K562 (cell line): ENCODE data around the gene ZNF362. TPM values are rescaled to one million over a fixed set of nuclear protein-coding genes. Genes with fewer than 3 reads are reported as not detected.
A peak's percentile ranks its signal among the peaks of the same experiment; 100 is the strongest.

Experiments used
- BCOR ChIP-seq: fragments of 450-650 bp; IDR thresholded peaks from 2 replicates; pipeline ENCODE4 v1.6.1; 2016
- BRD4 ChIP-seq: fragments of 200-600 bp; sonication (generic); IDR thresholded peaks from 2 replicates; pipeline ENCODE4 v1.6.1; 2017; ENCODE audit warnings: inconsistent platforms
- EHMT2 ChIP-seq: fragments of 450-650 bp; IDR thresholded peaks from 2 replicates; pipeline ENCODE4 v1.6.1; 2018; ENCODE audit warnings: antibody characterized with exemption
- FOSL1 ChIP-seq: fragments of 200-800 bp; sonication (Bioruptor generic); conservative IDR thresholded peaks from 2 replicates; pipeline ENCODE4 v1.6.1; 2016; ENCODE audit warnings: missing genetic modification characterization, missing compliant biosample characterization
- HDGF ChIP-seq: fragments of 450-650 bp; IDR thresholded peaks from 2 replicates; pipeline ENCODE4 v1.6.1; 2016
- HMBOX1 ChIP-seq: sonication (generic); IDR thresholded peaks from 2 replicates; pipeline ENCODE4 v1.6.1; 2016
- HMGXB4 ChIP-seq: sonication (generic); formaldehyde crosslinking; IDR thresholded peaks from 2 replicates; pipeline ENCODE4 v1.8.1; 2023; ENCODE audit warnings: mild to moderate bottlenecking, missing genetic modification reagents
- KLF13 ChIP-seq: fragments of 450-650 bp; IDR thresholded peaks from 2 replicates; pipeline ENCODE4 v1.6.1; 2016; ENCODE audit warnings: missing genetic modification characterization, low read depth, mild to moderate bottlenecking, missing compliant biosample characterization, moderate library complexity, borderline replicate concordance
- LCOR ChIP-seq: sonication (generic); formaldehyde crosslinking; IDR thresholded peaks from 2 replicates; pipeline ENCODE4 v1.8.0; 2022; ENCODE audit warnings: mild to moderate bottlenecking, missing genetic modification reagents
- MED1 ChIP-seq: sonication (generic); formaldehyde crosslinking; IDR thresholded peaks from 2 replicates; pipeline ENCODE4 v1.8.1; 2023; ENCODE audit warnings: missing genetic modification reagents, borderline replicate concordance
- POLR2H ChIP-seq: IDR thresholded peaks from 2 replicates; pipeline ENCODE4 v1.6.1; 2016; ENCODE audit warnings: missing genetic modification characterization, low read depth, mild to moderate bottlenecking, control low read depth, missing compliant biosample characterization, moderate library complexity
- SIN3B ChIP-seq: fragments of 450-650 bp; IDR thresholded peaks from 2 replicates; pipeline ENCODE4 v1.6.1; 2017; ENCODE audit warnings: low read depth, mild to moderate bottlenecking, moderate library complexity
- TAF7 ChIP-seq: fragments of 450-650 bp; IDR thresholded peaks from 2 replicates; pipeline ENCODE4 v1.6.1; 2016; ENCODE audit warnings: missing genetic modification characterization, missing compliant biosample characterization
- TBL1XR1 ChIP-seq, 2 experiments: IDR thresholded peaks; 2 replicates each; pipeline ENCODE4 v1.6.1; 2012; ENCODE audit warnings: improper control_type of control experiment in 2 of 2, low read length in 2 of 2, mild to moderate bottlenecking in 1 of 2
- TGIF2 ChIP-seq: sonication (generic); formaldehyde crosslinking; IDR thresholded peaks from 2 replicates; pipeline ENCODE4 v1.8.1; 2022; ENCODE audit warnings: mild to moderate bottlenecking, missing genetic modification reagents, moderate library complexity
- ZNF830 ChIP-seq: fragments of 250-450 bp; sonication (Bioruptor Pico); IDR thresholded peaks from 2 replicates; pipeline ENCODE4 v1.5.0; 2021; ENCODE audit warnings: mild to moderate bottlenecking
- polyA plus RNA-seq, 8 experiments: library from polyadenylated mRNA; depleted of rRNA in 4 of 8; stranded (reverse) in 5 of 8; unstranded in 3 of 8; fragments of >200 nt; fragmentation: Nextera tagmentation in 2 of 8; fragmentation: Illumina TruSeq in 1 of 8; extraction: Ambion mirVana in 2 of 8; extraction: Trizol in 1 of 8; gene quantifications; 2 replicates each; pipeline versions ENCODE4 v1.2.1 to v1.2.3, GENCODE V29; 2011 to 2014; ENCODE audit warnings: inconsistent platforms in 1 of 8, missing spikeins in 1 of 8
- total RNA-seq, 7 experiments: library from RNA; depleted of rRNA in 6 of 7; stranded (reverse); fragments of >200 nt in 6 of 7; fragmentation: Illumina TruSeq in 2 of 7; extraction: Trizol in 2 of 7; gene quantifications; 2 replicates each; pipeline versions ENCODE4 v1.2.1 to v1.2.3, GENCODE V29; 2011 to 2021; ENCODE audit warnings: low replicate concordance in 1 of 7
- TF ChIP-seq, protein P1 (sequence below): fragments of 250-450 bp; sonication (Bioruptor Pico); IDR thresholded peaks from 2 replicates; pipeline ENCODE4 v1.8.0; 2021; ENCODE audit warnings: mild to moderate bottlenecking, moderate library complexity
- TF ChIP-seq, protein P2 (sequence below), 2 experiments: fragments of 450-650 bp in 1 of 2; IDR thresholded peaks; 2 replicates each; pipeline ENCODE4 v1.6.1; 2011 to 2017; ENCODE audit warnings: low read depth in 2 of 2, antibody characterized with exemption in 1 of 2, borderline replicate concordance in 1 of 2, low read length in 1 of 2, mild to moderate bottlenecking in 1 of 2, mixed read lengths in 1 of 2; ENCODE audit not compliant: control insufficient read depth in 1 of 2
- TF ChIP-seq, protein P3 (sequence below): sonication (generic); formaldehyde crosslinking; IDR thresholded peaks from 2 replicates; pipeline ENCODE4 v1.8.1; 2023; ENCODE audit warnings: mild to moderate bottlenecking, missing genetic modification reagents

Gene ZNF362
- total and polyA plus RNA-seq, 9 of the 15 experiments (the other 6 are each of a cell fraction or from before 2014, with no cell fraction given): 0.01 to 1.1 (median 0.35) TPM; not detected in 1

DNA sequence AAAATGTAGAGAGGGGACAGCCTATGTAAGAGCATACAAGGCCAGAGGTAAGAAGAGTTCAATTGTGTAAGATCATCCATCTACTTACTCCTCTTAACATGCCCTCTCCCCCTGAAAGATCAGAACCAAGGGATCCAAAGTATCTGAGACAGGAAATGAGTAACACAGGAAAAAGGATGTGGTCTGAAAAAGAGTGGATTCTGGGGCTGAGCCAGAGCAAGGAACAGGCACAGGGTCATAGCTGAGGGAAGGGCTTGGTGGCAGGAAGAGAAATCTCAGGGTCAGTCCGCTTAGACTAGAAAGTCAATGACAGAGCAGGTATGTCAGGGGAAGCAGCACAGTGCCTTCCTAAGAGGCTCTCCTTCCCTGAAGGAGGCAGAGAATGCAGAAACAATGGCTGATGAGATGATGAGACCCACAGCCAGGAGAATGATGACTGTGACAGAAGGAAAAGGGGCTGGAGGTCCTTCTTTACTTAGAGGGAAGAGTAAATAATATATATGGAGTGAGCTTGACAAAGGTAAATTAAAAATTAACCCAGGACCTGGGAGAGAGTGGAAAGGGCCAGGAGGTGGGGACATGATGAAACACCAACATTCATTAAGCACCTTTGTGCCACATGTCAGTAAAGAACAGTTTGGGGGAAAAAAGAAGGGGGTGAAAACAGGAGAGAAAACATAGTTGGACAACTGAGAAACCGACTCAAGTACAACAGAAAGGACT is 90.8 kb downstream of the ZNF362 start (continued):
- TF ChIP-seq, protein P1, sequence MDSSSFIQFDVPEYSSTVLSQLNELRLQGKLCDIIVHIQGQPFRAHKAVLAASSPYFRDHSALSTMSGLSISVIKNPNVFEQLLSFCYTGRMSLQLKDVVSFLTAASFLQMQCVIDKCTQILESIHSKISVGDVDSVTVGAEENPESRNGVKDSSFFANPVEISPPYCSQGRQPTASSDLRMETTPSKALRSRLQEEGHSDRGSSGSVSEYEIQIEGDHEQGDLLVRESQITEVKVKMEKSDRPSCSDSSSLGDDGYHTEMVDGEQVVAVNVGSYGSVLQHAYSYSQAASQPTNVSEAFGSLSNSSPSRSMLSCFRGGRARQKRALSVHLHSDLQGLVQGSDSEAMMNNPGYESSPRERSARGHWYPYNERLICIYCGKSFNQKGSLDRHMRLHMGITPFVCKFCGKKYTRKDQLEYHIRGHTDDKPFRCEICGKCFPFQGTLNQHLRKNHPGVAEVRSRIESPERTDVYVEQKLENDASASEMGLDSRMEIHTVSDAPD (CRISPR knock-in tag): no peak
- TF ChIP-seq EHMT2 (no peak), ZNF830 (CRISPR knock-in tag) (no peak), LCOR (CRISPR knock-in tag) (no peak), TGIF2 (no peak), HMBOX1 (0 out of 2 replicates have a peak, but pooled peaks have one; percentile 0), FOSL1 (tag) (peak; percentile 70), BCOR (no peak), BRD4 (no peak), KLF13 (tag) (no peak), POLR2H (tag) (peak; percentile 75), HDGF (no peak), TAF7 (tag) (no peak), MED1 (CRISPR knock-in tag) (no peak), SIN3B (no peak), HMGXB4 (CRISPR knock-in tag) (no peak), TBL1XR1 (IDR thresholded peaks at IDR 0.05; ENCODE audit: low read length in 2 of 2) (no peak)
- TF ChIP-seq, protein P2, sequence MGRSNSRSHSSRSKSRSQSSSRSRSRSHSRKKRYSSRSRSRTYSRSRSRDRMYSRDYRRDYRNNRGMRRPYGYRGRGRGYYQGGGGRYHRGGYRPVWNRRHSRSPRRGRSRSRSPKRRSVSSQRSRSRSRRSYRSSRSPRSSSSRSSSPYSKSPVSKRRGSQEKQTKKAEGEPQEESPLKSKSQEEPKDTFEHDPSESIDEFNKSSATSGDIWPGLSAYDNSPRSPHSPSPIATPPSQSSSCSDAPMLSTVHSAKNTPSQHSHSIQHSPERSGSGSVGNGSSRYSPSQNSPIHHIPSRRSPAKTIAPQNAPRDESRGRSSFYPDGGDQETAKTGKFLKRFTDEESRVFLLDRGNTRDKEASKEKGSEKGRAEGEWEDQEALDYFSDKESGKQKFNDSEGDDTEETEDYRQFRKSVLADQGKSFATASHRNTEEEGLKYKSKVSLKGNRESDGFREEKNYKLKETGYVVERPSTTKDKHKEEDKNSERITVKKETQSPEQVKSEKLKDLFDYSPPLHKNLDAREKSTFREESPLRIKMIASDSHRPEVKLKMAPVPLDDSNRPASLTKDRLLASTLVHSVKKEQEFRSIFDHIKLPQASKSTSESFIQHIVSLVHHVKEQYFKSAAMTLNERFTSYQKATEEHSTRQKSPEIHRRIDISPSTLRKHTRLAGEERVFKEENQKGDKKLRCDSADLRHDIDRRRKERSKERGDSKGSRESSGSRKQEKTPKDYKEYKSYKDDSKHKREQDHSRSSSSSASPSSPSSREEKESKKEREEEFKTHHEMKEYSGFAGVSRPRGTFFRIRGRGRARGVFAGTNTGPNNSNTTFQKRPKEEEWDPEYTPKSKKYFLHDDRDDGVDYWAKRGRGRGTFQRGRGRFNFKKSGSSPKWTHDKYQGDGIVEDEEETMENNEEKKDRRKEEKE (IDR thresholded peaks at IDR 0.05; ENCODE audit: borderline replicate concordance in 1 of 2, control insufficient read depth in 1 of 2, low read depth in 2 of 2, low read length in 1 of 2): no peak
- TF ChIP-seq, protein P3, sequence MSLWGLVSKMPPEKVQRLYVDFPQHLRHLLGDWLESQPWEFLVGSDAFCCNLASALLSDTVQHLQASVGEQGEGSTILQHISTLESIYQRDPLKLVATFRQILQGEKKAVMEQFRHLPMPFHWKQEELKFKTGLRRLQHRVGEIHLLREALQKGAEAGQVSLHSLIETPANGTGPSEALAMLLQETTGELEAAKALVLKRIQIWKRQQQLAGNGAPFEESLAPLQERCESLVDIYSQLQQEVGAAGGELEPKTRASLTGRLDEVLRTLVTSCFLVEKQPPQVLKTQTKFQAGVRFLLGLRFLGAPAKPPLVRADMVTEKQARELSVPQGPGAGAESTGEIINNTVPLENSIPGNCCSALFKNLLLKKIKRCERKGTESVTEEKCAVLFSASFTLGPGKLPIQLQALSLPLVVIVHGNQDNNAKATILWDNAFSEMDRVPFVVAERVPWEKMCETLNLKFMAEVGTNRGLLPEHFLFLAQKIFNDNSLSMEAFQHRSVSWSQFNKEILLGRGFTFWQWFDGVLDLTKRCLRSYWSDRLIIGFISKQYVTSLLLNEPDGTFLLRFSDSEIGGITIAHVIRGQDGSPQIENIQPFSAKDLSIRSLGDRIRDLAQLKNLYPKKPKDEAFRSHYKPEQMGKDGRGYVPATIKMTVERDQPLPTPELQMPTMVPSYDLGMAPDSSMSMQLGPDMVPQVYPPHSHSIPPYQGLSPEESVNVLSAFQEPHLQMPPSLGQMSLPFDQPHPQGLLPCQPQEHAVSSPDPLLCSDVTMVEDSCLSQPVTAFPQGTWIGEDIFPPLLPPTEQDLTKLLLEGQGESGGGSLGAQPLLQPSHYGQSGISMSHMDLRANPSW (CRISPR knock-in tag): no peak
